HepG2 (cell line): ENCODE measurements around the gene ABCC1. TPM values are rescaled to one million over a fixed set of nuclear protein-coding genes. Genes with fewer than 3 reads are reported as not detected.

Experiments used
- ATAC-seq: fragments of 200-7000 bp; cut with Tn5 transposase; 3 replicates; pipeline ENCODE4 v1.9.1; 2020; ENCODE audit warnings: mild to moderate bottlenecking, moderate library complexity
- BruUV-seq: library from RNA; stranded (reverse); fragments of 400-500 nt; replicated peaks from 2 replicates; lab custom pipeline; 2021; lab: Mats Ljungman, UMichigan
- CTCF ChIA-PET: fragments of 300-600 bp; formaldehyde crosslinking; extraction: SDS; loops from one replicate; lab custom pipeline; 2021; ENCODE audit warnings: low total read pairs, inconsistent platforms, low intra/inter-chr PET ratio; lab: Yijun Ruan, JAX
- POLR2A ChIA-PET: fragments of 350-600 bp; sonication (Branson Sonifier 250); formaldehyde crosslinking; loops from one replicate; lab custom pipeline; 2020; ENCODE audit warnings: antibody characterized with exemption, inconsistent platforms; lab: Yijun Ruan, JAX
- DNase-seq: peaks from one replicate; pipeline ENCODE4 v3.0.0-alpha.2; 2015; ENCODE audit warnings: low spot score
- FAIRE-seq: peaks from 3 replicates; lab custom pipeline; 2011; peaks lifted over from hg19 to GRCh38; lab: Jason Lieb, UNC
- H2AFZ ChIP-seq: one replicate; pipeline ENCODE4 v1.6.1; 2011; ENCODE audit warnings: low read length, inconsistent platforms
- H3K27ac ChIP-seq: fragments of 300-600 bp; 3 replicates; pipeline ENCODE4 v1.8.0; 2011; ENCODE audit warnings: mixed run types, mild to moderate bottlenecking, mixed read lengths, low read length, inconsistent platforms; ENCODE audit not compliant: insufficient read depth; ENCODE audit errors: extremely low read length
- H3K27me3 ChIP-seq, 2 experiments: fragments of 200-600 bp in 1 of 2; 2 replicates in 1 of 2; 3 replicates in 1 of 2; pipeline versions ENCODE4 v1.6.0 to v1.8.0; 2011; ENCODE audit warnings: low read length in 2 of 2, mild to moderate bottlenecking in 2 of 2, moderate library complexity in 2 of 2, inconsistent platforms in 1 of 2; ENCODE audit not compliant: insufficient read depth in 2 of 2, control insufficient read depth in 1 of 2
- H3K36me3 ChIP-seq, 2 experiments: fragments of 200-600 bp in 1 of 2; replicated peaks in 1 of 2; 2 replicates in 1 of 2; 3 replicates in 1 of 2; pipeline versions ENCODE4 v1.5.1 to v1.8.0; 2011; ENCODE audit warnings: low read length in 2 of 2, inconsistent platforms in 1 of 2; ENCODE audit not compliant: insufficient read depth in 2 of 2, control insufficient read depth in 1 of 2
- H3K4me1 ChIP-seq: 2 replicates; pipeline ENCODE4 v1.5.1; 2012; ENCODE audit warnings: low read length, inconsistent platforms; ENCODE audit not compliant: insufficient read depth
- H3K4me2 ChIP-seq: 2 replicates; pipeline ENCODE4 v1.6.0; 2011; ENCODE audit warnings: low read depth, low read length, inconsistent platforms
- H3K4me3 ChIP-seq, 3 experiments: fragments of 200-600 bp in 1 of 3; sonication (generic), shearing (Covaris generic) in 1 of 3; replicated peaks in 1 of 3; 2 replicates each; pipeline ENCODE4 v1.5.1; 2011 to 2016; ENCODE audit warnings: low read length in 3 of 3, inconsistent platforms in 2 of 3, low read depth in 2 of 3, mild to moderate bottlenecking in 2 of 3, control low read depth in 1 of 3, mixed read lengths in 1 of 3; ENCODE audit not compliant: insufficient read depth in 1 of 3
- H3K79me2 ChIP-seq: one replicate; pipeline ENCODE4 v1.6.1; 2011; ENCODE audit warnings: low read length, inconsistent platforms; ENCODE audit not compliant: insufficient read depth
- H3K9ac ChIP-seq: 2 replicates; pipeline ENCODE4 v1.6.0; 2011; ENCODE audit warnings: mild to moderate bottlenecking, low read depth, low read length, inconsistent platforms; ENCODE audit not compliant: insufficient read depth
- H3K9me3 ChIP-seq: 2 replicates; pipeline ENCODE4 v1.5.1; 2012; ENCODE audit warnings: mild to moderate bottlenecking, low read length
- H4K20me1 ChIP-seq: 2 replicates; pipeline ENCODE4 v1.6.0; 2011; ENCODE audit warnings: inconsistent platforms, mild to moderate bottlenecking, low read length, moderate library complexity; ENCODE audit not compliant: insufficient read depth
- ESRRA ChIP-seq: sonication (generic); formaldehyde crosslinking; IDR thresholded peaks from 2 replicates; pipeline ENCODE4 v1.5.1; 2020; ENCODE audit warnings: mild to moderate bottlenecking, low read depth, missing genetic modification reagents
- GTF3A ChIP-seq: sonication (generic); formaldehyde crosslinking; conservative IDR thresholded peaks from 2 replicates; pipeline ENCODE4 v1.4.0; 2020; ENCODE audit warnings: mild to moderate bottlenecking, missing genetic modification reagents
- HBP1 ChIP-seq: IDR thresholded peaks from 2 replicates; pipeline ENCODE4 v1.6.1; 2016; ENCODE audit warnings: low read depth, control low read depth
- HOXA3 ChIP-seq: sonication (generic); formaldehyde crosslinking; IDR thresholded peaks from 2 replicates; pipeline ENCODE4 v1.5.0; 2020; ENCODE audit warnings: missing genetic modification reagents
- LRRFIP1 ChIP-seq: sonication (generic); formaldehyde crosslinking; conservative IDR thresholded peaks from 2 replicates; pipeline ENCODE4 v1.4.0; 2020; ENCODE audit warnings: missing genetic modification reagents
- MEIS2 ChIP-seq: sonication (generic); formaldehyde crosslinking; IDR thresholded peaks from 2 replicates; pipeline ENCODE4 v1.9.0; 2021; ENCODE audit warnings: mild to moderate bottlenecking, missing genetic modification reagents
- NFYC ChIP-seq: IDR thresholded peaks from 2 replicates; pipeline ENCODE4 v1.6.1; 2016; ENCODE audit warnings: missing genetic modification reagents, missing compliant biosample characterization
- SIX1 ChIP-seq: sonication (generic); formaldehyde crosslinking; IDR thresholded peaks from 2 replicates; pipeline ENCODE4 v1.4.0; 2020; ENCODE audit warnings: missing genetic modification reagents, borderline replicate concordance
- TRAFD1 ChIP-seq: sonication (generic); formaldehyde crosslinking; IDR thresholded peaks from 2 replicates; pipeline ENCODE4 v1.5.1; 2020; ENCODE audit warnings: missing genetic modification reagents, mild to moderate bottlenecking, borderline replicate concordance
- ZBTB34 ChIP-seq: sonication (generic); formaldehyde crosslinking; IDR thresholded peaks from 2 replicates; pipeline ENCODE4 v1.8.0; 2022; ENCODE audit warnings: mild to moderate bottlenecking, missing genetic modification reagents
- ZFP62 ChIP-seq: sonication (generic); formaldehyde crosslinking; IDR thresholded peaks from 2 replicates; pipeline ENCODE4 v1.4.0; 2020; ENCODE audit warnings: missing genetic modification reagents
- ZIK1 ChIP-seq: sonication (generic); formaldehyde crosslinking; IDR thresholded peaks from 2 replicates; pipeline ENCODE4 v1.5.0; 2020; ENCODE audit warnings: mild to moderate bottlenecking, low read depth, missing genetic modification reagents, borderline replicate concordance
- ZMYM3 ChIP-seq: sonication (generic); formaldehyde crosslinking; IDR thresholded peaks from 2 replicates; pipeline ENCODE4 v1.5.1; 2020; ENCODE audit warnings: mild to moderate bottlenecking, missing genetic modification reagents
- ZNF136 ChIP-seq: sonication (generic); formaldehyde crosslinking; IDR thresholded peaks from 2 replicates; pipeline ENCODE4 v1.8.1; 2022; ENCODE audit warnings: low read depth, mild to moderate bottlenecking, moderate library complexity, missing genetic modification reagents
- ZNF264 ChIP-seq: sonication (generic); formaldehyde crosslinking; IDR thresholded peaks from 2 replicates; pipeline ENCODE4 v1.4.0; 2020; ENCODE audit warnings: missing genetic modification reagents
- ZNF333 ChIP-seq: sonication (generic); formaldehyde crosslinking; IDR thresholded peaks from 2 replicates; pipeline ENCODE4 v1.4.0; 2020; ENCODE audit warnings: mild to moderate bottlenecking, missing genetic modification reagents, borderline replicate concordance
- ZNF577 ChIP-seq: sonication (generic); formaldehyde crosslinking; IDR thresholded peaks from 2 replicates; pipeline ENCODE4 v1.4.0; 2020; ENCODE audit warnings: mild to moderate bottlenecking, low read depth, missing genetic modification reagents, borderline replicate concordance
- ZSCAN21 ChIP-seq: sonication (generic); formaldehyde crosslinking; IDR thresholded peaks from 2 replicates; pipeline ENCODE4 v1.8.0; 2022; ENCODE audit warnings: mild to moderate bottlenecking, missing genetic modification reagents, moderate library complexity, borderline replicate concordance
- WGBS: methylation state at CpG from one replicate; pipeline ENCODE4 v1.1.6; 2017; ENCODE audit warnings: low lambda C conversion rate; 5-methylcytosine and 5-hydroxymethylcytosine counted together
- in situ Hi-C: cut with HindIII; loops from 2 replicates; pipeline ENCODE4 v1.10.0; 2017; ENCODE audit warnings: low pct_unique_long_range_greater_than_20kb; ENCODE audit not compliant: extremely low pct_ligation_motif_present
- intact Hi-C: fragments of 100-400 bp; cut with micrococcal nuclease; formaldehyde crosslinking; loops from one replicate; pipeline ENCODE4 v1.10.0; 2022; ENCODE audit not compliant: unreplicated experiment
- polyA plus RNA-seq, 8 experiments: library from polyadenylated mRNA; depleted of rRNA in 3 of 8; stranded (reverse) in 7 of 8; unstranded in 1 of 8; fragments of >200 nt; fragmentation: Illumina TruSeq in 4 of 8; extraction: Trizol in 4 of 8; gene quantifications; 2 replicates each; pipeline versions ENCODE4 v1.2.1 to v1.2.3, GENCODE V29; 2011 to 2016; ENCODE audit warnings: low read depth in 4 of 8, missing spikeins in 1 of 8, mixed read lengths in 1 of 8; ENCODE audit not compliant: insufficient read depth in 1 of 8
- total RNA-seq, 5 experiments: library from RNA; depleted of rRNA; stranded (reverse); fragments of >200 nt; fragmentation: Illumina TruSeq; extraction: Trizol; gene quantifications; 2 replicates each; pipeline ENCODE4 v1.2.3, GENCODE V29; 2016; ENCODE audit warnings: low read depth in 1 of 5

The ABCC1 gene
- total and polyA plus RNA-seq, 2 of the 13 experiments (the other 11 are each of a cell fraction or from before 2014, with no cell fraction given), result 13.0 to 30.6 TPM

- Histone ChIP-seq H3K4me2 (no peak overlapping the region), H3K27me3 (no peaks in the 10 kb centered on the region), H4K20me1 (no peaks in the 10 kb centered on the region), H3K9ac (no peak overlapping the region), H2AFZ (no peak overlapping the region), H3K4me1 (peaks cover 50% of the 10 kb centered on the region), H3K79me2 (no peaks in the 10 kb centered on the region), H3K9me3 (no peaks in the 10 kb centered on the region), H3K4me3 (no peak overlapping the region), H3K27ac (no peak overlapping the region), H3K36me3 (no peaks in the 10 kb centered on the region)
- in situ Hi-C loops, result no loop called here
- WGBS, result 93% methylated on average over 5 of the region's 5 CpGs
- FAIRE-seq (no peak), ATAC-seq (no peak), DNase-seq (no peak)
- TF ChIP-seq LRRFIP1 (no peak), ESRRA (CRISPR knock-in tag) (no peak), ZBTB34 (no peak), ZFP62 (CRISPR knock-in tag) (no peak), MEIS2 (no peak), ZSCAN21 (no peak), ZNF136 (CRISPR knock-in tag) (no peak), ZNF333 (no peak), NFYC (CRISPR knock-in tag) (no peak), SIX1 (CRISPR knock-in tag) (no peak), TRAFD1 (no peak), ZNF577 (CRISPR knock-in tag) (no peak), HBP1 (CRISPR knock-in tag) (no peak), GTF3A (CRISPR knock-in tag) (no peak), HOXA3 (CRISPR knock-in tag) (no peak), ZMYM3 (CRISPR knock-in tag) (no peak), ZNF264 (CRISPR knock-in tag) (no peak), ZIK1 (CRISPR knock-in tag) (no peak)
- intact Hi-C loops, result no loop called here
- POLR2A ChIA-PET, result interaction anchor here (1.1 kb wide), 1 partner anchor 16 kb away, joined by 3 read pairs; no protein-coding TSS in a partner anchor
- BruUV-seq, result no TSS peak
- CTCF ChIA-PET, result no interaction called here
Measured at GRCh38 chr16:15903960-15904359, 45.5 kb upstream of the ABCC1 start.
